ENCODE results near the gene PPEF1.

Gene PPEF1

GRCh38 chrX:18877469-18877868, 170.0 kb downstream of the PPEF1 start:
- no peak for DNase-seq (ENCODE audit: low read depth)
- TF ChIP-seq, protein P1, sequence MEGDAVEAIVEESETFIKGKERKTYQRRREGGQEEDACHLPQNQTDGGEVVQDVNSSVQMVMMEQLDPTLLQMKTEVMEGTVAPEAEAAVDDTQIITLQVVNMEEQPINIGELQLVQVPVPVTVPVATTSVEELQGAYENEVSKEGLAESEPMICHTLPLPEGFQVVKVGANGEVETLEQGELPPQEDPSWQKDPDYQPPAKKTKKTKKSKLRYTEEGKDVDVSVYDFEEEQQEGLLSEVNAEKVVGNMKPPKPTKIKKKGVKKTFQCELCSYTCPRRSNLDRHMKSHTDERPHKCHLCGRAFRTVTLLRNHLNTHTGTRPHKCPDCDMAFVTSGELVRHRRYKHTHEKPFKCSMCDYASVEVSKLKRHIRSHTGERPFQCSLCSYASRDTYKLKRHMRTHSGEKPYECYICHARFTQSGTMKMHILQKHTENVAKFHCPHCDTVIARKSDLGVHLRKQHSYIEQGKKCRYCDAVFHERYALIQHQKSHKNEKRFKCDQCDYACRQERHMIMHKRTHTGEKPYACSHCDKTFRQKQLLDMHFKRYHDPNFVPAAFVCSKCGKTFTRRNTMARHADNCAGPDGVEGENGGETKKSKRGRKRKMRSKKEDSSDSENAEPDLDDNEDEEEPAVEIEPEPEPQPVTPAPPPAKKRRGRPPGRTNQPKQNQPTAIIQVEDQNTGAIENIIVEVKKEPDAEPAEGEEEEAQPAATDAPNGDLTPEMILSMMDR (conservative IDR thresholded peaks at IDR 0.05; ENCODE audit: low read depth, low read length) = no peak
- no peak overlapping the region for H3K4me3 ChIP-seq (ENCODE audit: low read depth, low read length)

All from choroid plexus epithelial cell (primary cell).